Activated naive CD4-positive, alpha-beta T cell (primary cell): ENCODE results near the gene CYP1A1.
"Not testable (repeated sequence)": the region's sequence is repeated elsewhere in the genome, so short reads cannot be mapped to it uniquely, and the experiment has no call there.

ENCODE experiments used
- DNase-seq, 4 experiments: peaks; one replicate each; lab custom pipeline; 2025; lab: John Stamatoyannopoulos, UW

Gene CYP1A1

DNA sequence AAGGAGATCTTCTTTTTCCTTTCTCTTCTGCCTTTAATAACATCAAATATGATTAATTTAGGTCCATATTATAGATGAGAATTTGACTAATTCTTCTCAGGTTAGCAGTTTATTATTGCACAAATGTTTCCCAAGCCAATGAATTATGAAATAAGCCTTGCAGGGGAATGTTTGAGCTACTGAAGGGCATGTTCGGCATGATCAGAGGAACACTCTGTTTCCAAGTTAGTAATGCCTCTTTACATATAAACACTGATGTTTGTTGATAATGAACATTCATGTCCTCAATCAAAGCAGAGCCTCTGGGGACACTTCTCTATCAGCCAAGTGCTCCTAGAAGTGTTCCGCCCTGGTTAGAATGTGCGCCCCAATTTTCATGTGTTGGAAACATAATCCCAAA is 10.0 kb upstream of the CYP1A1 start:
- DNase-seq: no peak

- no peak for DNase-seq
Observed at GRCh38 chr15:74733269-74733668, 7.9 kb upstream of the CYP1A1 start.

- DNase-seq: no peak
Observed at GRCh38 chr15:74732846-74733245, 7.5 kb upstream of the CYP1A1 start.

DNA sequence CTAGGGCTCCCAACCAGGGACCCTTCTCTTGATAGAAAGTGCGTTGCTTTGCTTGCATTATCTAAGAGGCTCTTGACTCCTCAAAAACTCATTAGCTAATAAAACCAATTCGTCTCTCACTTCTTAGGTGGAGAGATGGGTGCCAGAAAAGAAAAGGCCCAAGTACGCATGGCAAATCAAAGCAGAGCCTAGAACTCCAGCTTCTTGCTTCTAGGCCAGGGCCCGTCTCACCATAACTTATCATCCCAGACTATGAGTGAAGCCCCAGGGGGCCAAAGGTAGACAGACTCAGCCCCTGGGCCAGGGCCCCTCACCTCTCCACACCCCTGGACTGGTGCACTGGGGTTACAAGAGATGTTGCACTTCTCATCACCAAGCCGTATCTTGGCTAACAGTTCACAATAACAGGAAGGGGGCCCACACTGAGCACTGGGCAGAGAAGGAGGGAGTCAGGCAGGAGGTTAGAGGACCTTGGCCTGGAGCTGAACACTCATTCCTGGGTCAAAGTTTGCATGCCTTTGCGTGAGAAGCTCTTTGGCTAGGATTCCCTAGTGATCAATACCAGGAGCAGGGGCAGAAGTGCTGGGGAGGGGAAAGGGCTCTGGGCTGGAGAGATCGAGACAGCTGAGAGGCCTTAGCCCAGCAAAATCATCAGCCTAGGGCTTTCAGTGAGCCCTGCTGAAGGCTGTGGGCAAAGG is 5.4 kb upstream of the CYP1A1 start:
- DNase-seq: no peak

DNA sequence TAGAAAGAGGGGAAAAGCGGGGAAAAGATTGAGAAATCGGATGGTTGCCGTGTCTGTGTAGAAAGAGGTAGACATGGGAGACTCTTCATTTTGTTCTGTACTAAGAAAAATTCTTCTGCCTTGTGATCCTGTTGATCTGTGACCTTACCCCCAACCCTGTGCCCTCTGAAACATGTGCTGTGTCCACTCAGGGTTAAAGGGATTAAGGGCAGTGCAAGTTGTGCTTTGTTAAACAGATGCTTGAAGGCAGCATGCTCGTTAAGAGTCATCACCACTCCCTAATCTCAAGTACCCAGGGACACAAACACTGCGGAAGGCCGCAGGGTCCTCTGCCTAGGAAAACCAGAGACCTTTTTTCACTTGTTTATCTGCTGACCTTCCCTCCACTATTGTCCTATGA is 4.0 kb upstream of the CYP1A1 start:
- DNase-seq: not testable (repeated sequence)

- DNase-seq: not testable (repeated sequence)
Observed at GRCh38 chr15:74728699-74729098, 3.4 kb upstream of the CYP1A1 start.

DNA sequence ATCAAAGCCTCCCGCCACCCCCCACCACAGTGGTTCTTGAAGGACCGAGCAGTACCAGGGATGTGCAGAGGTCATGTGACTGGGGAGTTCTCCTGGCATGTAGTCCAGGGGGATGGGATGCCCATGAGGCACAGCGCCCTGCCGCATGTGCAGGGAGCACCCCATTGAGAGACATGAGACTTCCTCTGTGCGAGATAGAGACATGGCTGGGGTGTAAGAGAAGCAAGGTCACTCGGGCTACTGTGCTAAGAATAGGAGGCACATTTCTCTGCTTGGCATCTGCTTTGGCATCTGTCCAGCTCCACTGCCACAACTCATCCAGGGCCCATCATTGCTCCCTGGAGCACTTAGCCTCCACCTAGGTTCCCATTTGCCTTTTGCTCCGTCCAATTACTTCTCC is 2.4 kb upstream of the CYP1A1 start:
- DNase-seq: no peak

GRCh38 chr15:74726774-74727164 is 1.4 kb upstream of the CYP1A1 start:
- DNase-seq: no peak

- DNase-seq: peak in 3 of 4 experiments; percentile 14 to 41 (median 20)
Observed at GRCh38 chr15:74725845-74726773, 781 bp upstream of the CYP1A1 start.

- DNase-seq: no peak
Observed at GRCh38 chr15:74724570-74725224, 631 bp downstream of the CYP1A1 start.

- DNase-seq: no peak
Observed at GRCh38 chr15:74723754-74724334, 1.5 kb downstream of the CYP1A1 start.

DNA sequence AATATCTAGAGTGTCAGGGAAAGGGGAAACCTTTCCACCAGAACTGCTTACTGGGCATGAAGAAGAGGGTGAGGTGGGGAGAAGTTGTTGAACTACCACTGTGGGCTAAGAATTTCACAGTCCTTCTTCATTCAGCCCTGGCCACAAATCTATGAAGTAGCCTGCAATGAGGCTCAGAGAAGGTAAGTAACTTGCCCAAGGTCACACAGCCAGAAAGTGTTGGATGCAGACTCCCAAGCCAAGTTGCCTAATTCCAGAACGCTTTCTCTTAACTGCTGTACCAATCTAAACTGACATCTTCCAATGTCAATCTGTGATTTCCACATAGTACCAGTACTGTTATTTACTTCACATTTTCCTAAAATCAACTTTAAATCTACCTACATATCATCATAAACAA is 2.1 kb downstream of the CYP1A1 start:
- DNase-seq: no peak

DNA sequence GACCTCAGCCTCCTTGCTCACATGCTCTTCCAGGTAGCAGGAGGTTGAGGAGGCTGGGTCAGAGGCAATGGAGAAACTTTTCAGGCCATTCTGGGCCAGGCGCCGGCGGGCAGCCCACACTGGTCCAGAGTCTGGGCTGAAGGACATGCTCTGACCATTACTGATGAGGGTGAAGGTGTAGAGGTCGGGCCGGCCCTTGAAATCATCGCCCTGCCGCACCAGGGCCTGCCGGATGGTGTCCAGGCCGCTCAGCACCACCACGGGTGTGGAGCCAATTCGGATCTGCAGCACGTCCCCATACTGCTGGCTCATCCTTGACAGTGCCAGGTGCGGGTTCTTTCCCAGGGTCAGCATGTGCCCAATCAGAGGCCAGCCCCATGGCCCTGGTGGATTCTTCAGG is 2.7 kb downstream of the CYP1A1 start:
- DNase-seq: no peak

GRCh38 chr15:74716651-74717050 is 8.7 kb downstream of the CYP1A1 start:
- DNase-seq: no peak

- DNase-seq: no peak
Observed at GRCh38 chr15:74712311-74712710, 13.0 kb downstream of the CYP1A1 start.

- no peak for DNase-seq
Observed at GRCh38 chr15:74710319-74711094, 14.8 kb downstream of the CYP1A1 start.

GRCh38 chr15:74709892-74710291 is 15.4 kb downstream of the CYP1A1 start:
- DNase-seq: no peak

DNA sequence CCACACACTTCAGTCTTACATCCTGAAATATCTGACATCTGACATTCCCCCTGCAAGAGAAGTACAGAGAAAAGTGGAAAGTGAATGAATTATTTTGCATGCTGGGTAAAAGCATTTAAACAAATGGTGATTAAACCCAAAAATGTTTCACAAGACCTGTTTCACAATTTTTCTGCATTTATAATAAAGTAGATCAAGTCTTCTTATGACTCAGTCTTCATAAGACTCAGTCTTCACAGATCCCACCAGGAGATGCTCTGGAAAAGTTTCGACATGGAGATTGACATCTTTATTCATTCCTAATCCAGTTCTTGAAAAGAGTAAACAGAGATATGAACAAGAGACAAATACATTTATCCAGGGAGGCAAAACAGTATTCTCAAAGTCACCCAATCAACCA is 16.3 kb downstream of the CYP1A1 start:
- DNase-seq: no peak

DNA sequence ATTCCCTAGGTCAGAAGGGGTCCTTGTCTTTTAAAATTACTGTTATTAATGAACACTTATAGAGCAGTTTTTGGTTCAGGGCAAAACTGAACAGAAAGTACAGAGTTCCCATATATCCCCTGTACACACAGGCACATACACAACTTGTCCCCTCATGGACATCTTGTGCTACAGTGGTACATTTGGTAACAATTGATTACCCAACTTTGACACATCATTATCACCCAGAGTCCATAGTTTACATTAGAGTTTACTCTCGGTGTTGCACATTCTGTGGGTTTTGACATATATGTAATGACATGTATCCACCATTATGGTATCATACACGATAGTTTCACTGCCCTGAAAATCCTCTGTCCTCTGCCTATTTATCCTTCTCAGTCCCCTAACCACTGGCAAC is 28.5 kb downstream of the CYP1A1 start:
- DNase-seq: no peak

- no peak for DNase-seq
Observed at GRCh38 chr15:74696398-74696729, 29.0 kb downstream of the CYP1A1 start.

- peak; percentile 54 to 75 (median 65) for DNase-seq
Observed at GRCh38 chr15:74695597-74696397, 29.5 kb downstream of the CYP1A1 start, which contains the start of gene EDC3. TSS of gene EDC3 (minus strand) at chr15:74696024. CDS start at chr15:74675124, 20,900 bp downstream.
